Lower leg skin (tissue), 3 donors: ENCODE results near the gene PHTF2.

Source experiments
- POLR2A ChIP-seq, 2 donors: fragments of 450-650 bp; IDR thresholded peaks; one replicate each; pipeline ENCODE4 v1.6.1; 2016 to 2017; ENCODE audit warnings: antibody characterized with exemption in 2 of 2, mild to moderate bottlenecking in 1 of 2, moderate library complexity in 1 of 2
- TF ChIP-seq, protein P1 (sequence below), 3 donors: fragments of 450-650 bp; IDR thresholded peaks; one replicate each; pipeline ENCODE4 v1.5.1; 2016; ENCODE audit warnings: antibody characterized with exemption in 3 of 3, mild to moderate bottlenecking in 3 of 3, moderate library complexity in 2 of 3

DNA sequence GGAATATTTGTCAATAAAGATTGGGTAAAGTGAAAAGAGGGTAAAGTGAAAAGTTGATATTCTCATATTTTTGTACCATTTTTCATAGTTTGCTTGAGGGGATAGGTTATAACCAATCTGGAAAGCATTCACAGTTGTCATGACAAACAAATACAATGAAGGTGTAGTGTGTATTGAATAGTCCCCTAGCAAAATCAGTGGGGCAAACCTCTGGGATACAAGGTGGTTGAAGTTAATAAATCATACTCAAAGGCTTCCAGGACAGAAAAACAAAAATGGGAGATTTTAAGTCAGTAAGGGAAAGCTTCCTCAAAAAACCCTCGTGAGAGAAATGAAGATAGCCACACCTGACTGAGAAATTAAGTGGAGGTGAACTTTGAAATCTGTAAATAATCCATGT lies 39.4 kb downstream of the PHTF2 start:
- TF ChIP-seq, protein P1, sequence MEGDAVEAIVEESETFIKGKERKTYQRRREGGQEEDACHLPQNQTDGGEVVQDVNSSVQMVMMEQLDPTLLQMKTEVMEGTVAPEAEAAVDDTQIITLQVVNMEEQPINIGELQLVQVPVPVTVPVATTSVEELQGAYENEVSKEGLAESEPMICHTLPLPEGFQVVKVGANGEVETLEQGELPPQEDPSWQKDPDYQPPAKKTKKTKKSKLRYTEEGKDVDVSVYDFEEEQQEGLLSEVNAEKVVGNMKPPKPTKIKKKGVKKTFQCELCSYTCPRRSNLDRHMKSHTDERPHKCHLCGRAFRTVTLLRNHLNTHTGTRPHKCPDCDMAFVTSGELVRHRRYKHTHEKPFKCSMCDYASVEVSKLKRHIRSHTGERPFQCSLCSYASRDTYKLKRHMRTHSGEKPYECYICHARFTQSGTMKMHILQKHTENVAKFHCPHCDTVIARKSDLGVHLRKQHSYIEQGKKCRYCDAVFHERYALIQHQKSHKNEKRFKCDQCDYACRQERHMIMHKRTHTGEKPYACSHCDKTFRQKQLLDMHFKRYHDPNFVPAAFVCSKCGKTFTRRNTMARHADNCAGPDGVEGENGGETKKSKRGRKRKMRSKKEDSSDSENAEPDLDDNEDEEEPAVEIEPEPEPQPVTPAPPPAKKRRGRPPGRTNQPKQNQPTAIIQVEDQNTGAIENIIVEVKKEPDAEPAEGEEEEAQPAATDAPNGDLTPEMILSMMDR (IDR thresholded peaks at IDR 0.05) = no peak
- no peak for TF ChIP-seq POLR2A (IDR thresholded peaks at IDR 0.05)
